HG03135 (cell line): ENCODE measurements around the gene TLR9.

Source experiments
- ATAC-seq: cut with Tn5 transposase; IDR thresholded peaks from one replicate; pipeline ENCODE4 v1.9.1; 2021; ENCODE audit warnings: mild to moderate bottlenecking, moderate library complexity; ENCODE audit not compliant: unreplicated experiment

TLR9 gene

GRCh38 chr3:52218454-52218853, 7.0 kb downstream of the TLR9 start:
- ATAC-seq: no peak

- no peak for ATAC-seq
Measured at GRCh38 chr3:52218026-52218425, 7.4 kb downstream of the TLR9 start.

DNA sequence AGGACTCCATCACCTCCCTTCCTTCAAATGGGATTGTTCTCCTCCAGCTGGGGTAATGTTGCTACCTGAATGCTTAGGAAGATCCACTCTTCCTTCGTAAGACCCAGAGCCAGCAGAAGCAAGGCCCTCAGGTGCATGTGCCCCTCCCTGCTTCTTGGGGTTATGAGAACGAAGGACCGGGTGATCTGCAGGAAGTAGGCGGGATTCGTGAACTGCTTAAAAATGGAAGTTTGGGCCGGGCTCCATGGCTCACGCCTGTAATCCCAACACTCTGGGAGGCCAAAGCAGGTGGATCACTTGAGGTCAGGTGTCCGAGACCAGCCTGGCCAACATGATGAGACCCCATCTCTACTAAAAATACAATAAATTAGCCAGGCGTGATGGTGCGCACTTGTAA, 8.0 kb downstream of the TLR9 start:
- ATAC-seq: no peak

DNA sequence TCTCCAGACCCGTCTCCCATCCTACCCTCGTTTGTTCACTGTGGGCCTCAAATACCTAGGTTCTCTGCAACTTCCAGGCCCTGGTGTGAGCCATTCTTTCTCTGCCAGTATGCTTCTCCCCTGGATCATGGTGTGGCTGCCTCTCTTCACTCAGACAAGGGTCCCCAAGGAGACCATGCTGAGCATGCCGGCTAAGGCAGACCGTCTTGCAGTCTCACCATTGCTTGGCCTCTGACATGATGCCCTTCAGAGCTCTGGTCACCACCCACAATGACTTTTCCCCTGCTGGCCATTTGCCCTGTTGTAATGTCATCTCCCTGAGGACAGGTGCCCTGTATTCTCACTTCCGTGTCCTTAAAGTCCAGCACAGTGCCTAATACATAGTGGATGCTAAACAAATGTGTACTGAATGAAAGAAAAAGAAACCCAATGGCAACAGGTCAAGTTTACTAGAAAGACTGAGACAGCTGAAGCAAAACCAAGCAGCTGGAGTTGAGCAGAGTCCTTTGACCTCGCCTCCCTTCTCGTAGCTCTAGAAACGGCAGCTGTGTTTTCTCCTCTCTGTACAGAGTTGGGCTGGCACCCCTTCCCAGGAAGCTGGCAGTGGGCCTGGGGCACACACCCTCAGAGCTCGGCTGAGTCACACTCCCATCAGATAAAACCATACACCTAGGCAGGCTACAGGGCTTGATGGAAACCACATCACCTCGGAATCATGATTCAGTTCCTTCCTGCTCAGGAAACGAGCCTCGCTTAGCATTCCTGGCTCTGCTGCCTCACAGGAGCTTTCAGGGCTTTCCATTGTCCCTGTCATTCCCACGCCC, 8.6 kb downstream of the TLR9 start:
- no peak for ATAC-seq

DNA sequence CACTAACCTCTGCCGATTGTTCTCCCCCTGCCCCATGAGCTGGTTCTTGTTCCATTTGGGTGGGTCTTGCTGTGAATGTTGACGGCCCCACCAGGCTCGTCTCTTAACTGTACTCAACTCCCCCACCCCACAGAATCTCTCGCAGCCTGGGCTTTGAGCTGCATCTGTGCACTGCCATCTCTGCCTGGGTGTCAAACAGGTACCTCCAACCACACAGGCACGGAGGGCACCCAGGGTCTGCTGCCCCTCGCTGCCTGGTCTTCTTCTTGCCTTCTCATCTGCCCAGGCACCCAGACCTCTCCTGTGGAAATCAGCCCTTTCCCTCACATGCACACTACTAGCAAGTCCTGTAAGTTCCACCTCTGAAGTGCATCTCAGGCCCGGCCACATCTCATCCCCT, 10.1 kb downstream of the TLR9 start:
- no peak for ATAC-seq

DNA sequence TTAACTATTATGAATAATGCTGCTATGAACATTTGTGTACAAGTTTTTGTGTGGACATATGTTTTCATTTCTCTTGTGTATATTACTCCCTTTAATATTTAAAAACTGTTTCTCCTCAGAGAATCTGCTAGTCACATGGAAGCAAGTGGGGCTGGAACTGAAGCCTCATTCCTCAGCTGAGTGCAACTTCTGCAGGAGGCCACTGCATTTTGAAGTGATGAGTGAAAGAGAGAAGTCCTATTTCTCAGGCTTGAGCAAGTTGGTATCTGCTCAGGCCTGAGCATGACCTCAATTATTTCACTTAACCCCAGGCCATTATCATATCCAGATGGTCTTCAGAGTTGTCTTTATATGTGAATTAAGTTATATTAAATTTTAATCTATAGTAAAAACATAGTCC, 11.5 kb downstream of the TLR9 start:
- ATAC-seq: no peak

DNA sequence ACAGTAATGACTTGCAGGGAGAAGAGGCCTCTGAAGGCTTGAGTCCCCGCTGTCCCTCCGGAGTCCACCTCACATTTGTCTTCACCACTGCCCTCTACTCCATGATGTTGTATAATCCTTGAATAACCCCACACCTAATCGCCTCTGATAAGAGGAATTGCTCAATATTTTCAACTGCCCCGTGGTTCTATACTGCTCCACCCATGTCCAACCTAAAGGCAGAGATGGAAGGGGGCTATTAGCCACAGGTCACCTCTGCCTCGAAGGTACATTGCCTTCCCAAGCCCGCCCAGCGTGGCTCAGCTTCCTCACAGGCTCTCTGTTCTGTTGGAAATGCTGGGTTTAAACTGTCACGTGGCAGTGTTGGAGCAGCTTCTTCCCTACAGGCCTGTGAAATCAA, 12.4 kb downstream of the TLR9 start:
- ATAC-seq: no peak

- no peak for ATAC-seq
Measured at GRCh38 chr3:52211268-52211891, 14.1 kb downstream of the TLR9 start.

- no peak for ATAC-seq
Measured at GRCh38 chr3:52210550-52211046, 14.8 kb downstream of the TLR9 start.

DNA sequence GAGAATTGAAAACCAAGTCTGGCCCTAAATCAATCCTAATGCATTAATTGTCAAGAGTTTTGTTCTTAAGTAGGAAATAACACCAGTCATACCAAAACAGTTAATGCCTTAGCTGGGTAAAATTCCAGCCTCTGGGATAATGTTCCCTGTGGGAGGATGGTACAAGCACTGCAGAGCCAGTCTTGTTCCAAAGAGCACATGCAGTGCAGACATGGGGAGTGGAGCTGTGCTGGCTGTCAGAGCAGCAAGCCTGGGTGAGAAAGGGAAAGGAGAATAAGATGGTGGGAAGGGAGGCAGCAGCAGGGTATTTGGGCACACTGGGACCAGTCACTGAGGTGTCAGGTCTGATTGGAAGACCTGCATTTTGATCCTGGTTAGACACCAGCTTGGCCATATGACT, 15.4 kb downstream of the TLR9 start:
- no peak for ATAC-seq

DNA sequence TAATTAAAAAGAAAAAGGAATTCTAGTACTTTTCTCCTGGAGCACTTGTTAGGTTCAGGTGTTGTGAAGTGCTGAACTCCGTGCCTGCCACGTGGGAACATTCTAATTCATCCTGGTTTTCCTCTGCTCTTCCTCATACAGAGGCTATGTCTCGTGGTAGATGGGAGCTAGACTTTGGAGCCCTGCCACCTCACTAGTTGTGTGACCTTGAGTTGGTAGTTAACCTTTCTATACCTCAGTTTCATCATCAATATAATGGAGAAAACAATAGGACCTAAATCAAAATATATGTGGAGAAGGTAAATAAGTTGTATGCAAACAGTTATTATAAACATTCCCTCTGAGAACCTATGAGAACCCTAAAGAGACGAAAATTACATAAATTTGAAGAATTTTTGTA, 16.9 kb downstream of the TLR9 start:
- no peak for ATAC-seq

GRCh38 chr3:52205727-52206372, 19.6 kb downstream of the TLR9 start:
- no peak for ATAC-seq

DNA sequence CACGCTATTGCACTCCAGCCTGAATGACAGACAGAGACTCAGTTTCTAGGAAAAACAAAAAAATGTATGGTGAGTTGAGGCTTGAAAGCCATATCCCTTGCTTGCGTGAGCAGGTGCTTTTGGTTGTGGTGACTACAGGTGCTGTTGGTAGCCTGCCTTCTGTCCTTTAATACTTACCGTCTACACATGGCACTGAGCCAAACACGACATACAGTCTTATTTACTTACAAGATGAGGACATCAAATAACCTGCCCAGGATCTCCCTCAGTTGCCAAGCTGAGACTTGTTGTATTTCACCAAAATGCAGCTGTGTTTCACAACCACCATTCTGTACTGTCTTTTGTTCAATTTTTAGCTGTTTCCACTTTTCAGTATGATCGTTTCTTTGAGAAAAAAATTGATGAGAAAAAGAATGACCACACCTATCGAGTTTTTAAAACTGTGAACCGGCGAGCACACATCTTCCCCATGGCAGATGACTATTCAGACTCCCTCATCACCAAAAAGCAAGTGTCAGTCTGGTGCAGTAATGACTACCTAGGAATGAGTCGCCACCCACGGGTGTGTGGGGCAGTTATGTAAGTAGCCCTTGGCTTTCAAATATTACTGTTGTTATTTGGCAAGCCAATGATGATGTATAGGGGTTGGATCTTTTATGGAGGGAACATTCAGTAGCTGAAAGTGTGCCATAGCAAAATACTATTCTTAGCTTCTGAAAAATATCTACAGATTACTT, 20.9 kb downstream of the TLR9 start:
- ATAC-seq: no peak

- ATAC-seq: no peak
Measured at GRCh38 chr3:52203701-52204100, 21.7 kb downstream of the TLR9 start.

DNA sequence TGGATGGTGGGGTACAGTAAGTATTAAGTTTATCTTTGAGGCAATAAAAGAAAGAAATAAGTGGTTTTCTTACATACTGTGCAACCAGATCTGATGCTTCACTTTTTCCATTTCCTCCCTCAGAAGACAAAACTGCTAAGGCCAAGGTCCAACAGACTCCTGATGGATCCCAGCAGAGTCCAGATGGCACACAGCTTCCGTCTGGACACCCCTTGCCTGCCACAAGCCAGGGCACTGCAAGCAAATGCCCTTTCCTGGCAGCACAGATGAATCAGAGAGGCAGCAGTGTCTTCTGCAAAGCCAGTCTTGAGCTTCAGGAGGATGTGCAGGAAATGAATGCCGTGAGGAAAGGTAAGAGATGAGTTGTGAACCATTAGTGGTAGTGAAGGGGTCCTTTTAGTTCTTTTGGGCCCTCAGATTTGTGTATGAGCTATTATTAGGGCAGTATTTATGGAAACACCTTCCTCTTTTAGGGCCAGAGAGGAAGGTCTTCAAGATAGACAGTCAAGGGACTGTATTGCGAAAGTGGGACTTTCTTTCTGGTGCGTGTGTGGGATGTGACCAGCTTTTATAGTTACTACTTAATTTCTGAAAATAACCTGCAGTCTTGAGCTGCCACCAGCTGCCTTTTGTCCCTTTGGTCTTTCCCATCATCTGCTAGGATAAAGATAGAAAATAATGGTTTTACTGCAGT, 22.9 kb downstream of the TLR9 start:
- ATAC-seq: no peak

GRCh38 chr3:52200981-52201679, 24.3 kb downstream of the TLR9 start:
- ATAC-seq: no peak

DNA sequence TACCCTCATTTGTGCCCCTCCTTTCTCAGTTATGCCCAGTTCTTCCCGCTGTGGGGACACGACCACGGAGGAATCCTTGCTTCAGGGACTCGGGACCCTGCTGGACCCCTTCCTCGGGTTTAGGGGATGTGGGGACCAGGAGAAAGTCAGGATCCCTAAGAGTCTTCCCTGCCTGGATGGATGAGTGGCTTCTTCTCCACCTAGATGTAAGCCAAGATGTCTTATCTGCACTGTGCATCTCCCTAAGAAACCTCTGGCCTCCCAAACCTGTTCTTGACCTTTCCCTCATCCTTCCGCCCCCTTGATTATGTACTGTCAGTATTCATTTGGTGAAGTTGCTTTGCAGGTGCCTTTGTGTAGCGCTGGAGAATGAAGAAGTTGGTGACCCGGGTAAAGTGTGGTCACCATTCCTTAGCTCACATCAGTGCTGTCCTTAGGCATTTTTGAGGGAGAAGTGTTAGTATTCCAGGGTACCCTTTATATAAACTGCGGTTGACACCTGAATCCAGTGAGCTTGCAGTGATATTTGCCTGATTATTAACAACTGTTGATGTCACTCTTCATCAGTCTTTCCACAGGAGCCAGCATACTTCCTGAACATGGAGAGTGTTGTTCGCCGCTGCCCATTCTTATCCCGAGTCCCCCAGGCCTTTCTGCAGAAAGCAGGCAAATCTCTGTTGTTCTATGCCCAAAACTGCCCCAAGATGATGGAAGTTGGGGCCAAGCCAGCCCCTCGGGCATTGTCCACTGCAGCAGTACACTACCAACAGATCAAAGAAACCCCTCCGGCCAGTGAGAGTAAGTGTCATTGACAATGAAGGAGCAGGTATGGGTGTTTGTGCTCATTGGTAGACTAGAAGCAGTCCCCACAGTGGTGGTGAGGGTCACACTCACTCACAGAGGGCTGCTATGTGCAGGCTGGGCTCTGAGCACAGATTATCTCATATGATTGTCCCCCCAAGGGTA, 26.5 kb downstream of the TLR9 start:
- ATAC-seq: no peak

DNA sequence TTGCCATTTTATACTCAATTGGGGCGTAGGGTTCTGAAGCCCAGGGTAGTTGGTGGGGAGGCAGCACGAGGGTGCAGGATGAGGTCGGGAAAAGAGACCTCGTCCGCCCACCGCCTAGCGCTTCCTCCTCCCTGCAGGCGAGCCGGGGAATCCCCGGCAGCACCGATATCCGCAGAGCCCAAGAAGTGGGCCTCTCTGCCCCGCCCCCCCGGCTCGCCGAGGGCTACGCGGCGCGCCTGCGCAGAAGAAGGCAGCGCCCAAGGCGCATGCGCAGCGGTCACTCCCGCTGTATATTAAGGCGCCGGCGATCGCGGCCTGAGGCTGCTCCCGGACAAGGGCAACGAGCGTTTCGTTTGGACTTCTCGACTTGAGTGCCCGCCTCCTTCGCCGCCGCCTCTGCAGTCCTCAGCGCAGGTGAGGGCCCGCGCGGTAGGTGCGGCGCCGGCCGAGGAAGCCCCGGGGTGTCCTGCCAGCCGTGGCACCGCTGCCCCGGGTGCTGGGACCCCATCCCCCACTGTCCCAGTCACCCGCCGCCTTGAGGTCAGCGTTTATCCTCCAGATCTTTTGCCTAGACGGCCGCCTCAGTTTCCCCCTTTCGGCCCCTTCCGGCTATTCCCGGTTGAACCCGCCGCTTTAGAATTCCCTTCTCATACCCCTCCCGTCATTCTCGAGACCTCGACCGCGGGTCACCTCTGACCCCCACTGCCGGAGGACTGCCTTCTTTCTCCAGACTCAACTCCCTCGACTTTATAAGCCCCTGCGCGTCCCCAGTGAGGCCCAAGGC, 27.4 kb downstream of the TLR9 start, which contains the start of gene ALAS1:
ALAS1 (plus strand) TSS at position 319 of the 784 bp plus-strand sequence. CDS start 1,082 bp downstream, outside the sequence.
- peak; percentile 83 for ATAC-seq
